OCI-LY7 (cell line): ENCODE data around the gene LRRC4C. TPM values are rescaled to one million over a fixed set of nuclear protein-coding genes. Genes with fewer than 3 reads are reported as not detected.

Source experiments
- BruUV-seq: library from RNA; stranded (reverse); fragments of 400-500 nt; replicated peaks from 2 replicates; lab custom pipeline; 2021; lab: Mats Ljungman, UMichigan
- CTCF ChIA-PET: fragments of 300-600 bp; sonication (Branson Sonifier 250); formaldehyde crosslinking; loops from one replicate; lab custom pipeline; 2022; ENCODE audit warnings: antibody characterized with exemption; ENCODE audit not compliant: unreplicated experiment; lab: Charles Lee
- POLR2A ChIA-PET: fragments of 300-600 bp; sonication (Branson Sonifier 250); formaldehyde crosslinking; loops from one replicate; lab custom pipeline; 2022; ENCODE audit warnings: antibody characterized with exemption; lab: Charles Lee
- DNase-seq: peaks from one replicate; pipeline ENCODE4 v3.0.0-alpha.2; 2015; ENCODE audit warnings: low spot score
- H2AFZ ChIP-seq: fragments of 200-600 bp; sonication (generic), shearing (Covaris generic); 2 replicates; pipeline ENCODE4 v1.6.1; 2014; ENCODE audit warnings: mild to moderate bottlenecking, antibody characterized with exemption, low read length, moderate library complexity
- H3K27ac ChIP-seq: fragments of 200-600 bp; sonication (generic); 2 replicates; pipeline ENCODE4 v1.5.1; 2014; ENCODE audit warnings: mixed run types, low read depth, mild to moderate bottlenecking, moderate library complexity, low read length, inconsistent platforms; ENCODE audit not compliant: poor library complexity, severe bottlenecking
- H3K36me3 ChIP-seq: fragments of 200-600 bp; sonication (generic); 2 replicates; pipeline ENCODE4 v1.6.1; 2014; ENCODE audit warnings: mild to moderate bottlenecking, antibody characterized with exemption, low read length, moderate library complexity, mixed read lengths; ENCODE audit not compliant: insufficient read depth
- H3K4me1 ChIP-seq: fragments of 200-600 bp; sonication (generic); 2 replicates; pipeline ENCODE4 v1.5.1; 2014; ENCODE audit warnings: mild to moderate bottlenecking, low read length; ENCODE audit not compliant: insufficient read depth, poor library complexity, severe bottlenecking
- H3K4me2 ChIP-seq: fragments of 200-600 bp; sonication (generic); 2 replicates; pipeline ENCODE4 v1.6.1; 2014; ENCODE audit warnings: mild to moderate bottlenecking, low read length
- H3K4me3 ChIP-seq: fragments of 200-600 bp; sonication (generic); 2 replicates; pipeline ENCODE4 v1.5.1; 2014; ENCODE audit warnings: mild to moderate bottlenecking, low read depth, low read length; ENCODE audit not compliant: poor library complexity, severe bottlenecking
- H3K79me2 ChIP-seq: fragments of 200-600 bp; sonication (generic); 2 replicates; pipeline ENCODE4 v1.6.1; 2016; ENCODE audit warnings: low read depth, mild to moderate bottlenecking, low read length, moderate library complexity, mixed read lengths; ENCODE audit not compliant: insufficient read depth
- H3K9me2 ChIP-seq: fragments of 200-600 bp; sonication (generic); 2 replicates; pipeline ENCODE4 v1.6.1; 2016; ENCODE audit warnings: mild to moderate bottlenecking, low read length, mixed read lengths; ENCODE audit not compliant: insufficient read depth
- H3K9me3 ChIP-seq: fragments of 200-600 bp; sonication (generic); 2 replicates; pipeline ENCODE4 v1.6.1; 2014; ENCODE audit warnings: mild to moderate bottlenecking, mixed run types, low read length, mixed read lengths
- H4K20me1 ChIP-seq: fragments of 200-600 bp; sonication (generic); 2 replicates; pipeline ENCODE4 v1.6.1; 2014; ENCODE audit warnings: mild to moderate bottlenecking, antibody characterized with exemption, low read length, moderate library complexity, mixed read lengths; ENCODE audit not compliant: insufficient read depth
- EZH2phosphoT487 ChIP-seq: fragments of 200-600 bp; sonication (generic); IDR thresholded peaks from 2 replicates; pipeline ENCODE4 v1.6.1; 2018; ENCODE audit warnings: low read depth, borderline replicate concordance, mild to moderate bottlenecking, mixed run types, antibody characterized with exemption, low read length, moderate library complexity, mixed read lengths
- intact Hi-C: fragments of 100-400 bp; cut with micrococcal nuclease; formaldehyde crosslinking; loops from one replicate; pipeline ENCODE4 v1.10.0; 2022; ENCODE audit not compliant: unreplicated experiment
- total RNA-seq, 2 experiments: library from RNA; depleted of rRNA in 1 of 2; stranded (reverse); fragments of >200 nt in 1 of 2; shearing (Covaris generic) in 1 of 2; gene quantifications; 2 replicates each; pipeline ENCODE4 v1.2.3, GENCODE V29; 2014 to 2022
- TF ChIP-seq, protein P1 (sequence below): fragments of 200-600 bp; sonication (generic); conservative IDR thresholded peaks from 2 replicates; pipeline ENCODE4 v1.5.1; 2014; ENCODE audit warnings: mild to moderate bottlenecking, antibody characterized with exemption, low read length, moderate library complexity, mixed read lengths

The LRRC4C gene
- total RNA-seq, 2 experiments from 2014 or later: not detected

DNA sequence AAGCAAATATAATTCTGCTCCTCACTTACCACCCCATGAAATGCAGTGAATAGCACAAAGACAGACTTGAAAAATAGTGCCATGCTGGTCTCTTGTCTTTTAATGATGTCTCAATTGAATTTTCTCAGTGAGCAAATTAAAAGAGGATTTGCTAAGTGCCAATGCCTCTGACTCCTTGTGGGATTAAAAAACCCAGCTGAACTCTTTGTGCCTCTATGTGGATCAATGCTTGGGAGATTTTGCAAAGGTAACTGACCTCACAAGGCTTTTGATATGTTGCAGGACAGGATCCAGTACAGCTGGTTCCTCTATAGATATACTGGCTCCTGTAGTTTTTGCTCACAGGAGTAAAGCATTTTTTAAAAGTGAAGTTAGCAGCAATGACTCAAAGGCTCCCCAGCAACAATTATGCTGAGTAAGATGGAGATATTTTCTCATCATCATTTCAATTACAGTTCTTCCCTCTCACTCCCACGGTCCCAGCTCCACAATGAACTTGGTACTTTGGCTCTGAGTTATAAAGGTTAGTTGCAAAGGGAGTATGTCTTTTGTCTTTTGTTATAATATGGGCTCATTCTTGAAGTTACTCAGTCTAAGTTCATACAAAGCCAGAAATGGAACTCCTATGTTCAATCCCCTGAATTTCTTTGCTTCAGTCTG, 471.5 kb downstream of the LRRC4C start:
- Histone ChIP-seq H4K20me1 (no peaks in the 10 kb centered on the region), H2AFZ (no peak overlapping the region), H3K9me3 (no peaks in the 10 kb centered on the region), H3K36me3 (no peaks in the 10 kb centered on the region), H3K4me3 (no peak overlapping the region), H3K4me2 (no peak overlapping the region), H3K4me1 (no peaks in the 10 kb centered on the region), H3K27ac (no peak overlapping the region), H3K79me2 (no peaks in the 10 kb centered on the region), H3K9me2 (no peaks in the 10 kb centered on the region)
- DNase-seq: no peak
- ChIA-PET CTCF (no interaction called here), POLR2A (interaction anchor here (1.0 kb wide), 1 partner anchor 9 kb away, joined by 4 read pairs; no protein-coding TSS in a partner anchor)
- no peak for TF ChIP-seq EZH2phosphoT487
- TF ChIP-seq, protein P1, sequence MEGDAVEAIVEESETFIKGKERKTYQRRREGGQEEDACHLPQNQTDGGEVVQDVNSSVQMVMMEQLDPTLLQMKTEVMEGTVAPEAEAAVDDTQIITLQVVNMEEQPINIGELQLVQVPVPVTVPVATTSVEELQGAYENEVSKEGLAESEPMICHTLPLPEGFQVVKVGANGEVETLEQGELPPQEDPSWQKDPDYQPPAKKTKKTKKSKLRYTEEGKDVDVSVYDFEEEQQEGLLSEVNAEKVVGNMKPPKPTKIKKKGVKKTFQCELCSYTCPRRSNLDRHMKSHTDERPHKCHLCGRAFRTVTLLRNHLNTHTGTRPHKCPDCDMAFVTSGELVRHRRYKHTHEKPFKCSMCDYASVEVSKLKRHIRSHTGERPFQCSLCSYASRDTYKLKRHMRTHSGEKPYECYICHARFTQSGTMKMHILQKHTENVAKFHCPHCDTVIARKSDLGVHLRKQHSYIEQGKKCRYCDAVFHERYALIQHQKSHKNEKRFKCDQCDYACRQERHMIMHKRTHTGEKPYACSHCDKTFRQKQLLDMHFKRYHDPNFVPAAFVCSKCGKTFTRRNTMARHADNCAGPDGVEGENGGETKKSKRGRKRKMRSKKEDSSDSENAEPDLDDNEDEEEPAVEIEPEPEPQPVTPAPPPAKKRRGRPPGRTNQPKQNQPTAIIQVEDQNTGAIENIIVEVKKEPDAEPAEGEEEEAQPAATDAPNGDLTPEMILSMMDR: no peak
- no TSS peak for BruUV-seq
- intact Hi-C loops: no loop called here

DNA sequence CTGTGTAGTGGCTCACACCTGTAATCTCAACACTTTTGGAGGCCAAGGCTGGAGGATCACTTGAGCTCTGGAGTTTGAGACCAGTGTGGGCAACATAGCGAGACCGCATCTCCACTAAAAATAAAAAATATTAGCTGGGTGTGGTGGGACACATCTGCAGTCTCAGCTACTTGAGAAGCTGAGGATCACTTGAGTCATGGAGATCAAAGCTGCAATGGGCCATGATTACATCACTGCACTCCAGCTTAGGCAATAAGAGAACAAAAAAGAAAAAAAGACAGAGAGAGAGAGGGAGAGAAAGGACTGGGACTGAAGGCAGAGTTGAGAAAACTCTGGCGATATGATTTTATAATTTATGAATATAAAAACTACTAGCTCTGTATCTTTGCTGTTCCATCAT, 473.1 kb downstream of the LRRC4C start:
- Histone ChIP-seq H3K79me2 (no peaks in the 10 kb centered on the region), H3K4me3 (no peak overlapping the region), H4K20me1 (no peaks in the 10 kb centered on the region), H3K9me3 (no peaks in the 10 kb centered on the region), H3K27ac (no peak overlapping the region), H3K36me3 (no peaks in the 10 kb centered on the region), H3K9me2 (no peaks in the 10 kb centered on the region), H3K4me2 (no peak overlapping the region), H3K4me1 (no peaks in the 10 kb centered on the region), H2AFZ (no peak overlapping the region)
- intact Hi-C loops: no loop called here
- no peak for DNase-seq
- TF ChIP-seq, protein P1: no peak
- TF ChIP-seq EZH2phosphoT487: no peak
- CTCF ChIA-PET: no interaction called here
- BruUV-seq: no TSS peak
- POLR2A ChIA-PET: no interaction called here

DNA sequence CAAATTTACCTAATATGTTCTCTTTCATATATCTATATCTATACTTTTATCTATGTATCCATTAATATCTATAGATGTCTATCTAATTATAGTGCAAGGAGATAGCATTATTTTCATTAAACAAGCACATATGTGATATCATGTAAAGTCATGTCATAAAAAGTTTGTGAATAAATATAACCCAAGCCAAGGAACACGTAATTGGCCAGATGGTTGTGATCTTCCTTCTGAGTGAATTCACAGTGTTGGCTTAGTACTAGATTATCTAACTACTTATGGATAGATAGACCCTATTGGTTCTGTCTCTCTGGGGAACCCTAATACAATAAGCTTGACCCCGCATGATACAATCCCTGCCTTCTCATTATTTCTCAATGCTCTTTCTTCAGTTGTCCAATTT, 484.4 kb downstream of the LRRC4C start:
- Histone ChIP-seq H3K79me2 (no peaks in the 10 kb centered on the region), H3K27ac (no peak overlapping the region), H3K4me2 (no peak overlapping the region), H4K20me1 (no peaks in the 10 kb centered on the region), H2AFZ (no peak overlapping the region), H3K9me2 (no peaks in the 10 kb centered on the region), H3K4me1 (no peaks in the 10 kb centered on the region), H3K4me3 (no peak overlapping the region), H3K9me3 (no peaks in the 10 kb centered on the region), H3K36me3 (no peaks in the 10 kb centered on the region)
- no peak for DNase-seq
- no peak for TF ChIP-seq EZH2phosphoT487
- TF ChIP-seq, protein P1: no peak
- intact Hi-C loops: no loop called here
- CTCF ChIA-PET: no interaction called here
- BruUV-seq: no TSS peak
- POLR2A ChIA-PET: no interaction called here
